Astrocyte of the spinal cord (primary cell): ENCODE data around the gene PPFIBP2.

Experiments used
- DNase-seq: peaks from one replicate; pipeline ENCODE4 v3.0.0; 2011; ENCODE audit warnings: low read depth, low spot score
- H3K4me3 ChIP-seq: 2 replicates; pipeline ENCODE4 v1.5.1; 2011; ENCODE audit warnings: low read depth, mild to moderate bottlenecking, low read length, moderate library complexity
- CTCF ChIP-seq: IDR thresholded peaks from 2 replicates; pipeline ENCODE4 v1.5.1; 2012; ENCODE audit warnings: low read depth, mild to moderate bottlenecking, low read length, inconsistent platforms
- in situ Hi-C: cut with HindIII; loops from 2 replicates; pipeline ENCODE4 v1.10.0; 2017; ENCODE audit warnings: low sequenced_read_pairs

The PPFIBP2 gene

GRCh38 chr11:7494086-7494745 is 19.6 kb upstream of the PPFIBP2 start:
- H3K4me3 ChIP-seq: no peak overlapping the region
- in situ Hi-C loops: no loop called here
- DNase-seq: no peak
- no peak for TF ChIP-seq CTCF

- in situ Hi-C loops: no loop called here
- no peak for DNase-seq
- TF ChIP-seq CTCF: no peak
- no peak overlapping the region for H3K4me3 ChIP-seq
These were observed 17.8 kb upstream of the PPFIBP2 start for GRCh38 chr11:7495882-7496551.

- DNase-seq: no peak
- TF ChIP-seq CTCF: no peak
- in situ Hi-C loops: no loop called here
- H3K4me3 ChIP-seq: no peak overlapping the region
These were observed 15.6 kb upstream of the PPFIBP2 start for GRCh38 chr11:7498193-7498592.

- no peak for DNase-seq
- in situ Hi-C loops: no loop called here
- no peak overlapping the region for H3K4me3 ChIP-seq
- no peak for TF ChIP-seq CTCF
These were observed 14.7 kb upstream of the PPFIBP2 start for GRCh38 chr11:7499081-7499480.

- no peak overlapping the region for H3K4me3 ChIP-seq
- in situ Hi-C loops: no loop called here
- DNase-seq: no peak
- no peak for TF ChIP-seq CTCF
These were observed 13.5 kb upstream of the PPFIBP2 start for GRCh38 chr11:7500251-7500650.

- in situ Hi-C loops: no loop called here
- TF ChIP-seq CTCF: no peak
- DNase-seq: no peak
- no peak overlapping the region for H3K4me3 ChIP-seq
These were observed 12.5 kb upstream of the PPFIBP2 start for GRCh38 chr11:7501251-7501650.
